Large intestine (tissue), 3 donors: ENCODE measurements around the gene FANK1. TPM values are rescaled to one million over a fixed set of nuclear protein-coding genes. Genes with fewer than 3 reads are reported as not detected.

Source experiments
- DNase-seq, 2 donors: peaks; one replicate each; pipeline versions ENCODE4 v3.0.0 to v3.0.0-alpha.2; 2013
- H3K27ac ChIP-seq: one replicate; pipeline ENCODE4 v1.5.1; 2013; ENCODE audit warnings: low read length
- H3K27me3 ChIP-seq: 2 replicates; pipeline ENCODE4 v1.6.1; 2013; ENCODE audit warnings: low read length; ENCODE audit not compliant: control insufficient read depth, insufficient read depth
- H3K36me3 ChIP-seq: 2 replicates; pipeline ENCODE4 v1.6.1; 2013; ENCODE audit warnings: low read length; ENCODE audit not compliant: control insufficient read depth, insufficient read depth
- H3K4me1 ChIP-seq: one replicate; pipeline ENCODE4 v1.6.1; 2013; ENCODE audit warnings: low read length; ENCODE audit not compliant: control insufficient read depth, insufficient read depth
- H3K4me3 ChIP-seq: one replicate; pipeline ENCODE4 v1.5.1; 2013; ENCODE audit warnings: low read length
- H3K9me3 ChIP-seq: one replicate; pipeline ENCODE4 v1.6.1; 2013; ENCODE audit warnings: mild to moderate bottlenecking, low read depth, low read length, moderate library complexity; ENCODE audit not compliant: control insufficient read depth
- WGBS: methylation state at CpG from one replicate; pipeline ENCODE4 v1.1.5; 2013; ENCODE audit warnings: low lambda C conversion rate; ENCODE audit not compliant: insufficient coverage; 5-methylcytosine and 5-hydroxymethylcytosine counted together
- polyA plus RNA-seq: library from polyadenylated mRNA; unstranded; fragments of 120-200 nt; gene quantifications from one replicate; pipeline ENCODE4 v1.2.1, GENCODE V29; 2013

The FANK1 gene
- polyA plus RNA-seq, 1 donor = 5.0 TPM

GRCh38 chr10:126006264-126006663, 109.9 kb downstream of the FANK1 start:
- no peak overlapping the region for H3K27ac ChIP-seq
- no peaks in the 10 kb centered on the region for H3K36me3 ChIP-seq
- H3K9me3 ChIP-seq = no peaks in the 10 kb centered on the region
- H3K27me3 ChIP-seq = no peaks in the 10 kb centered on the region
- H3K4me1 ChIP-seq = no peaks in the 10 kb centered on the region
- DNase-seq = no peak
- no CpG with 5 or more reads among the region's 5 CpGs for WGBS
- H3K4me3 ChIP-seq = no peak overlapping the region

- no peaks in the 10 kb centered on the region for H3K4me1 ChIP-seq
- H3K36me3 ChIP-seq = no peaks in the 10 kb centered on the region
- no peaks in the 10 kb centered on the region for H3K27me3 ChIP-seq
- H3K4me3 ChIP-seq = no peak overlapping the region
- no peak overlapping the region for H3K27ac ChIP-seq
- DNase-seq = no peak
- no peaks in the 10 kb centered on the region for H3K9me3 ChIP-seq
- WGBS = 100% methylated on average over 1 of the region's 2 CpGs
These were observed 110.5 kb downstream of the FANK1 start for GRCh38 chr10:126006906-126007305.

GRCh38 chr10:126009650-126010049, 113.3 kb downstream of the FANK1 start:
- no peaks in the 10 kb centered on the region for H3K4me1 ChIP-seq
- H3K4me3 ChIP-seq = no peak overlapping the region
- no CpG with 5 or more reads among the region's 7 CpGs for WGBS
- no peaks in the 10 kb centered on the region for H3K27me3 ChIP-seq
- no peak for DNase-seq
- no peaks in the 10 kb centered on the region for H3K9me3 ChIP-seq
- H3K27ac ChIP-seq = no peak overlapping the region
- H3K36me3 ChIP-seq = no peaks in the 10 kb centered on the region

GRCh38 chr10:126011995-126012394, 115.6 kb downstream of the FANK1 start:
- Histone ChIP-seq H3K4me3 (no peak overlapping the region), H3K27ac (no peak overlapping the region), H3K36me3 (no peaks in the 10 kb centered on the region), H3K9me3 (no peaks in the 10 kb centered on the region), H3K4me1 (no peaks in the 10 kb centered on the region), H3K27me3 (no peaks in the 10 kb centered on the region)
- DNase-seq = no peak
- WGBS = 100% methylated on average over 4 of the region's 5 CpGs

- H3K36me3 ChIP-seq = no peaks in the 10 kb centered on the region
- H3K27me3 ChIP-seq = no peaks in the 10 kb centered on the region
- no peak overlapping the region for H3K4me3 ChIP-seq
- DNase-seq = no peak
- no peak overlapping the region for H3K27ac ChIP-seq
- no peaks in the 10 kb centered on the region for H3K4me1 ChIP-seq
- no peaks in the 10 kb centered on the region for H3K9me3 ChIP-seq
- 100% methylated on average over 2 of the region's 2 CpGs for WGBS
These were observed 116.1 kb downstream of the FANK1 start for GRCh38 chr10:126012485-126012884.

- 60% methylated on average over 1 of the region's 10 CpGs for WGBS
- no peak for DNase-seq
- no peaks in the 10 kb centered on the region for H3K36me3 ChIP-seq
These were observed 117.3 kb downstream of the FANK1 start for GRCh38 chr10:126013489-126014281.

GRCh38 chr10:126014309-126014708, 117.9 kb downstream of the FANK1 start:
- Histone ChIP-seq H3K4me3 (no peak overlapping the region), H3K4me1 (no peaks in the 10 kb centered on the region), H3K9me3 (no peaks in the 10 kb centered on the region), H3K27ac (no peak overlapping the region), H3K27me3 (no peaks in the 10 kb centered on the region), H3K36me3 (no peaks in the 10 kb centered on the region)
- WGBS = 85% methylated on average over 4 of the region's 7 CpGs
- DNase-seq = no peak

More at GRCh38 chr10:126013489-126014281, 117.3 kb downstream of the FANK1 start:
- Histone ChIP-seq H3K4me3 (no peak overlapping the region), H3K4me1 (no peaks in the 10 kb centered on the region), H3K27ac (no peak overlapping the region), H3K9me3 (no peaks in the 10 kb centered on the region), H3K27me3 (no peaks in the 10 kb centered on the region)

GRCh38 chr10:126015413-126015812, 119.0 kb downstream of the FANK1 start:
- Histone ChIP-seq H3K27me3 (no peaks in the 10 kb centered on the region), H3K4me1 (no peaks in the 10 kb centered on the region), H3K27ac (no peak overlapping the region), H3K4me3 (no peak overlapping the region), H3K9me3 (no peaks in the 10 kb centered on the region), H3K36me3 (no peaks in the 10 kb centered on the region)
- DNase-seq = no peak
- WGBS = no CpG with 5 or more reads among the region's 3 CpGs

- Histone ChIP-seq H3K27me3 (no peaks in the 10 kb centered on the region), H3K4me3 (no peak overlapping the region), H3K27ac (no peak overlapping the region), H3K9me3 (no peaks in the 10 kb centered on the region), H3K36me3 (no peaks in the 10 kb centered on the region), H3K4me1 (no peaks in the 10 kb centered on the region)
- DNase-seq = no peak
- WGBS = 100% methylated on average over 2 of the region's 4 CpGs
These were observed 119.9 kb downstream of the FANK1 start for GRCh38 chr10:126016156-126016805.

- H3K9me3 ChIP-seq = no peaks in the 10 kb centered on the region
- H3K27ac ChIP-seq = no peak overlapping the region
- no peaks in the 10 kb centered on the region for H3K4me1 ChIP-seq
- no peak overlapping the region for H3K4me3 ChIP-seq
- 80% methylated on average over 1 of the region's 3 CpGs for WGBS
- H3K27me3 ChIP-seq = no peaks in the 10 kb centered on the region
- DNase-seq = no peak
- no peaks in the 10 kb centered on the region for H3K36me3 ChIP-seq
These were observed 120.5 kb downstream of the FANK1 start for GRCh38 chr10:126016882-126017281.
